Mucosa of gallbladder (tissue), 1 donor: ENCODE data around the gene P2RX2. TPM values are rescaled to one million over a fixed set of nuclear protein-coding genes. Genes with fewer than 3 reads are reported as not detected.

ENCODE experiments used
- DNase-seq: peaks from one replicate; pipeline ENCODE4 v3.0.0-alpha.2; 2020; ENCODE audit warnings: low spot score
- total RNA-seq: library from RNA; stranded (reverse); gene quantifications from one replicate; pipeline ENCODE4 v1.2.1, GENCODE V29; 2021
- donor health status: DM: no; HTN: no; CAD: no.

The P2RX2 gene
- total RNA-seq, 1 donor from 2014 or later = not detected

- DNase-seq = no peak
Observed at GRCh38 chr12:132638541-132639408, 20.2 kb downstream of the P2RX2 start.

GRCh38 chr12:132639956-132640520 lies 21.5 kb downstream of the P2RX2 start:
- DNase-seq = no peak

GRCh38 chr12:132640936-132641335 lies 22.4 kb downstream of the P2RX2 start:
- DNase-seq = no peak

GRCh38 chr12:132641811-132642650 lies 23.5 kb downstream of the P2RX2 start:
- DNase-seq = no peak

GRCh38 chr12:132642846-132643835 lies 24.6 kb downstream of the P2RX2 start:
- no peak for DNase-seq

GRCh38 chr12:132646850-132647249 lies 28.3 kb downstream of the P2RX2 start:
- DNase-seq = no peak

- no peak for DNase-seq
Observed at GRCh38 chr12:132647858-132648257, 29.3 kb downstream of the P2RX2 start.

GRCh38 chr12:132648616-132649225 lies 30.1 kb downstream of the P2RX2 start:
- DNase-seq = no peak

GRCh38 chr12:132649226-132649945 lies 30.8 kb downstream of the P2RX2 start:
- no peak for DNase-seq

GRCh38 chr12:132651444-132652100 lies 33.0 kb downstream of the P2RX2 start:
- DNase-seq = no peak

GRCh38 chr12:132653567-132654290 lies 35.2 kb downstream of the P2RX2 start:
- DNase-seq = no peak

GRCh38 chr12:132657004-132657727 lies 38.6 kb downstream of the P2RX2 start:
- DNase-seq = no peak

GRCh38 chr12:132658149-132658894 lies 39.7 kb downstream of the P2RX2 start:
- DNase-seq = no peak

GRCh38 chr12:132659146-132659545 lies 40.6 kb downstream of the P2RX2 start:
- DNase-seq = no peak

GRCh38 chr12:132660052-132660451 lies 41.5 kb downstream of the P2RX2 start:
- no peak for DNase-seq

GRCh38 chr12:132660996-132661395 lies 42.4 kb downstream of the P2RX2 start:
- DNase-seq = no peak

GRCh38 chr12:132661972-132662371 lies 43.4 kb downstream of the P2RX2 start:
- DNase-seq = no peak
